GM23338 (cell line): ENCODE data around the gene CCDC194. TPM values are rescaled to one million over a fixed set of nuclear protein-coding genes. Genes with fewer than 3 reads are reported as not detected.

Source experiments
- ATAC-seq: fragments of 200-7000 bp; cut with Tn5 transposase; 3 replicates; pipeline ENCODE4 v1.9.1; 2020
- DNase-seq: peaks from one replicate; pipeline ENCODE4 v3.0.0-alpha.2; 2015; ENCODE audit warnings: low spot score
- H2AFZ ChIP-seq: fragments of 200-600 bp; sonication (generic); 2 replicates; pipeline ENCODE4 v1.8.0; 2016; ENCODE audit warnings: antibody characterized with exemption, mild to moderate bottlenecking, moderate library complexity
- H3F3A ChIP-seq: fragments of 200-600 bp; sonication (generic); replicated peaks from 2 replicates; pipeline ENCODE4 v1.8.0; 2017; ENCODE audit warnings: antibody characterized with exemption, mixed run types, low read depth
- H3K27ac ChIP-seq: fragments of 200-600 bp; sonication (generic); 2 replicates; pipeline ENCODE4 v1.6.1; 2016; ENCODE audit warnings: low read depth
- H3K27me3 ChIP-seq: fragments of 200-600 bp; sonication (generic); 2 replicates; pipeline ENCODE4 v1.8.0; 2016; ENCODE audit warnings: mild to moderate bottlenecking, mixed run types, moderate library complexity; ENCODE audit not compliant: insufficient read depth
- H3K36me3 ChIP-seq: fragments of 200-600 bp; sonication (generic); 2 replicates; pipeline ENCODE4 v1.8.0; 2016; ENCODE audit warnings: mild to moderate bottlenecking; ENCODE audit not compliant: insufficient read depth
- H3K4me1 ChIP-seq: fragments of 200-600 bp; sonication (generic); 2 replicates; pipeline ENCODE4 v1.8.0; 2016; ENCODE audit warnings: mild to moderate bottlenecking, moderate library complexity; ENCODE audit not compliant: insufficient read depth
- H3K4me2 ChIP-seq: fragments of 200-600 bp; sonication (generic); 2 replicates; pipeline ENCODE4 v1.7.1; 2017; ENCODE audit warnings: mixed run types
- H3K4me3 ChIP-seq: fragments of 200-600 bp; sonication (generic); 2 replicates; pipeline ENCODE4 v1.6.1; 2016; ENCODE audit warnings: mixed run types
- H3K79me2 ChIP-seq: fragments of 200-600 bp; sonication (generic); replicated peaks from 2 replicates; pipeline ENCODE4 v1.8.0; 2017; ENCODE audit warnings: mild to moderate bottlenecking; ENCODE audit not compliant: insufficient read depth
- H3K9me2 ChIP-seq: fragments of 200-600 bp; sonication (generic); 2 replicates; pipeline ENCODE4 v1.8.0; 2017; ENCODE audit not compliant: insufficient read depth
- H4K20me1 ChIP-seq: fragments of 200-600 bp; sonication (generic); replicated peaks from 2 replicates; pipeline ENCODE4 v1.8.0; 2017; ENCODE audit warnings: mild to moderate bottlenecking; ENCODE audit not compliant: insufficient read depth
- H3K27ac Mint-ChIP-seq: 2 replicates; pipeline ENCODE4 v1.8.0; 2020; ENCODE audit warnings: inconsistent platforms, mild to moderate bottlenecking, moderate library complexity, mixed read lengths
- H3K27me3 Mint-ChIP-seq: 3 replicates; pipeline ENCODE4 v1.8.0; 2022; ENCODE audit warnings: low read depth, mild to moderate bottlenecking, moderate library complexity, mixed read lengths, inconsistent platforms; ENCODE audit not compliant: insufficient read depth, poor library complexity
- H3K36me3 Mint-ChIP-seq: 3 replicates; pipeline ENCODE4 v1.8.0; 2021; ENCODE audit warnings: low read depth, mild to moderate bottlenecking, inconsistent platforms, moderate library complexity, mixed read lengths
- H3K4me1 Mint-ChIP-seq: 3 replicates; pipeline ENCODE4 v1.8.0; 2020; ENCODE audit warnings: mild to moderate bottlenecking, inconsistent platforms, mixed read lengths
- H3K4me3 Mint-ChIP-seq: 3 replicates; pipeline ENCODE4 v1.8.0; 2021; ENCODE audit warnings: moderate library complexity, mild to moderate bottlenecking, inconsistent platforms, mixed read lengths
- H3K9me3 Mint-ChIP-seq: 3 replicates; pipeline ENCODE4 v1.8.0; 2020; ENCODE audit warnings: moderate library complexity, mild to moderate bottlenecking, inconsistent platforms, mixed read lengths
- CREB1 ChIP-seq: fragments of 250-450 bp; sonication (Bioruptor Pico); IDR thresholded peaks from 2 replicates; pipeline ENCODE4 v1.5.0; 2020; ENCODE audit warnings: low read depth, mild to moderate bottlenecking, moderate library complexity
- ETS1 ChIP-seq: IDR thresholded peaks from 2 replicates; pipeline ENCODE4 v1.6.1; 2016; ENCODE audit warnings: antibody characterized with exemption
- EZH2 ChIP-seq: fragments of 200-600 bp; sonication (generic); IDR thresholded peaks from one replicate; pipeline ENCODE4 v1.8.0; 2017; ENCODE audit warnings: antibody characterized with exemption, mild to moderate bottlenecking, low read depth; ENCODE audit not compliant: unreplicated experiment
- EZH2phosphoT487 ChIP-seq: fragments of 200-600 bp; sonication (generic); IDR thresholded peaks from one replicate; pipeline ENCODE4 v1.8.1; 2018; ENCODE audit warnings: antibody characterized with exemption; ENCODE audit not compliant: unreplicated experiment
- JUNB ChIP-seq: IDR thresholded peaks from one replicate; pipeline ENCODE4 v1.6.1; 2016; ENCODE audit warnings: antibody characterized with exemption; ENCODE audit not compliant: unreplicated experiment
- NANOG ChIP-seq: IDR thresholded peaks from 2 replicates; pipeline ENCODE4 v1.6.1; 2016; ENCODE audit warnings: antibody characterized with exemption, borderline replicate concordance
- POLR2AphosphoS5 ChIP-seq: IDR thresholded peaks from 2 replicates; pipeline ENCODE4 v1.6.1; 2016; ENCODE audit warnings: antibody characterized with exemption, low read depth
- STAT1 ChIP-seq: IDR thresholded peaks from one replicate; pipeline ENCODE4 v1.6.1; 2016; ENCODE audit warnings: antibody characterized with exemption; ENCODE audit not compliant: unreplicated experiment
- ZNF114 ChIP-seq: fragments of 250-450 bp; sonication (Bioruptor Pico); IDR thresholded peaks from 2 replicates; pipeline ENCODE4 v1.5.0; 2020; ENCODE audit warnings: mild to moderate bottlenecking, moderate library complexity
- ZNF331 ChIP-seq: fragments of 250-450 bp; sonication (Bioruptor Pico); IDR thresholded peaks from 2 replicates; pipeline ENCODE4 v1.5.0; 2020; ENCODE audit warnings: low read depth, mild to moderate bottlenecking, moderate library complexity
- polyA plus RNA-seq: library from polyadenylated mRNA; unstranded; fragments of >200 nt; fragmentation: Nextera tagmentation; extraction: Ambion mirVana; gene quantifications from 2 replicates; pipeline ENCODE4 v1.2.1, GENCODE V29; 2016
- total RNA-seq: library from RNA; depleted of rRNA; stranded (reverse); fragments of >200 nt; shearing (Covaris generic); gene quantifications from 2 replicates; pipeline ENCODE4 v1.2.3, GENCODE V29; 2014
- TF ChIP-seq, protein P1 (sequence below), 2 experiments: fragments of 200-600 bp in 1 of 2; sonication (generic) in 1 of 2; conservative IDR thresholded peaks; 2 replicates each; pipeline versions ENCODE4 v1.5.1 to v1.6.1; 2016 to 2017; ENCODE audit warnings: antibody characterized with exemption in 2 of 2, low read depth in 2 of 2, mild to moderate bottlenecking in 2 of 2, moderate library complexity in 1 of 2
- TF ChIP-seq, protein P2 (sequence below): IDR thresholded peaks from one replicate; pipeline ENCODE4 v1.6.1; 2018; ENCODE audit warnings: antibody characterized with exemption; ENCODE audit not compliant: unreplicated experiment
- TF ChIP-seq, protein P3 (sequence below): fragments of 250-450 bp; sonication (Bioruptor Pico); IDR thresholded peaks from 2 replicates; pipeline ENCODE4 v1.5.0; 2020; ENCODE audit warnings: mild to moderate bottlenecking, moderate library complexity

CCDC194 gene
- total and polyA plus RNA-seq, 2 experiments from 2014 or later = 0.49 TPM; not detected in 1

DNA sequence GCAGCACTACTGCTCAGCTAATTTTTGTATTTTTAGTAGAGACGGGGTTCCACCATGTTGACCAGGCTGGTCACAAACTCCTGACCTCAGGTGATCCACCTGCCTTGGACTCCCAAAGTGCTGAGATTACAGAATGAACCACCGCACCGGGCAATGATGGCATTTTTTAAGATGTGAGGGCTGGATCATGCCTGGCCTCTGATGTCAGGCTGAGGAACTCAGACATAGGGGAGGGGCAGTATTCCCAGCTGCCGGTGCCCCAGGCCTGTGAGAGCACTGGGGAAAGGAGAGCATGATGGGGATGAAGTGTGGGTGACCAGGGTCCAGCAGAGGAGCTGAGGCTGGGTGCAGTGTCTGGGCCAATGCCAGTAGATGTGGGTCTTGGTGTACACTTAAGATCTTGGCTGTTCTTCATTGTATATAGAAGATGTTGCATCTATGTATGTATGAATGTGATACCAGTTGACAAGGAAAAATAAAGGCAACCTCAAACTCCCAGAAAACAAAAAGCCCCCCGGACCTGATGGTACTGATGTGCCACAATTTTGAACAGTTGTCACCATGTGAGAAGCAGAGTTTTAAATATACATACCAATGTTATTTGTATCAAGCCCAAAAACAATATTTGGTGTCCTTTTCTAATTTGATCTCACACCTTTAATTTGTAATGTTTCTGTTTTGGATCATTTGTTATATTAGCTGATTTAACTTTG lies 13.4 kb downstream of the CCDC194 start:
- TF ChIP-seq, protein P1, sequence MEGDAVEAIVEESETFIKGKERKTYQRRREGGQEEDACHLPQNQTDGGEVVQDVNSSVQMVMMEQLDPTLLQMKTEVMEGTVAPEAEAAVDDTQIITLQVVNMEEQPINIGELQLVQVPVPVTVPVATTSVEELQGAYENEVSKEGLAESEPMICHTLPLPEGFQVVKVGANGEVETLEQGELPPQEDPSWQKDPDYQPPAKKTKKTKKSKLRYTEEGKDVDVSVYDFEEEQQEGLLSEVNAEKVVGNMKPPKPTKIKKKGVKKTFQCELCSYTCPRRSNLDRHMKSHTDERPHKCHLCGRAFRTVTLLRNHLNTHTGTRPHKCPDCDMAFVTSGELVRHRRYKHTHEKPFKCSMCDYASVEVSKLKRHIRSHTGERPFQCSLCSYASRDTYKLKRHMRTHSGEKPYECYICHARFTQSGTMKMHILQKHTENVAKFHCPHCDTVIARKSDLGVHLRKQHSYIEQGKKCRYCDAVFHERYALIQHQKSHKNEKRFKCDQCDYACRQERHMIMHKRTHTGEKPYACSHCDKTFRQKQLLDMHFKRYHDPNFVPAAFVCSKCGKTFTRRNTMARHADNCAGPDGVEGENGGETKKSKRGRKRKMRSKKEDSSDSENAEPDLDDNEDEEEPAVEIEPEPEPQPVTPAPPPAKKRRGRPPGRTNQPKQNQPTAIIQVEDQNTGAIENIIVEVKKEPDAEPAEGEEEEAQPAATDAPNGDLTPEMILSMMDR (conservative IDR thresholded peaks at IDR 0.05; ENCODE audit: low read depth in 2 of 2) = no peak
- TF ChIP-seq EZH2 = no peak
- TF ChIP-seq EZH2phosphoT487 = no peak
- TF ChIP-seq JUNB = no peak
- no peak for TF ChIP-seq STAT1
- TF ChIP-seq CREB1 (CRISPR knock-in tag) = no peak
- TF ChIP-seq ETS1 = no peak
- TF ChIP-seq, protein P2, sequence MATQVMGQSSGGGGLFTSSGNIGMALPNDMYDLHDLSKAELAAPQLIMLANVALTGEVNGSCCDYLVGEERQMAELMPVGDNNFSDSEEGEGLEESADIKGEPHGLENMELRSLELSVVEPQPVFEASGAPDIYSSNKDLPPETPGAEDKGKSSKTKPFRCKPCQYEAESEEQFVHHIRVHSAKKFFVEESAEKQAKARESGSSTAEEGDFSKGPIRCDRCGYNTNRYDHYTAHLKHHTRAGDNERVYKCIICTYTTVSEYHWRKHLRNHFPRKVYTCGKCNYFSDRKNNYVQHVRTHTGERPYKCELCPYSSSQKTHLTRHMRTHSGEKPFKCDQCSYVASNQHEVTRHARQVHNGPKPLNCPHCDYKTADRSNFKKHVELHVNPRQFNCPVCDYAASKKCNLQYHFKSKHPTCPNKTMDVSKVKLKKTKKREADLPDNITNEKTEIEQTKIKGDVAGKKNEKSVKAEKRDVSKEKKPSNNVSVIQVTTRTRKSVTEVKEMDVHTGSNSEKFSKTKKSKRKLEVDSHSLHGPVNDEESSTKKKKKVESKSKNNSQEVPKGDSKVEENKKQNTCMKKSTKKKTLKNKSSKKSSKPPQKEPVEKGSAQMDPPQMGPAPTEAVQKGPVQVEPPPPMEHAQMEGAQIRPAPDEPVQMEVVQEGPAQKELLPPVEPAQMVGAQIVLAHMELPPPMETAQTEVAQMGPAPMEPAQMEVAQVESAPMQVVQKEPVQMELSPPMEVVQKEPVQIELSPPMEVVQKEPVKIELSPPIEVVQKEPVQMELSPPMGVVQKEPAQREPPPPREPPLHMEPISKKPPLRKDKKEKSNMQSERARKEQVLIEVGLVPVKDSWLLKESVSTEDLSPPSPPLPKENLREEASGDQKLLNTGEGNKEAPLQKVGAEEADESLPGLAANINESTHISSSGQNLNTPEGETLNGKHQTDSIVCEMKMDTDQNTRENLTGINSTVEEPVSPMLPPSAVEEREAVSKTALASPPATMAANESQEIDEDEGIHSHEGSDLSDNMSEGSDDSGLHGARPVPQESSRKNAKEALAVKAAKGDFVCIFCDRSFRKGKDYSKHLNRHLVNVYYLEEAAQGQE = no peak
- no peak for TF ChIP-seq POLR2AphosphoS5
- TF ChIP-seq ZNF114 (CRISPR knock-in tag) = no peak
- no peak for TF ChIP-seq ZNF331 (CRISPR knock-in tag)
- no peak for TF ChIP-seq NANOG
- TF ChIP-seq, protein P3, sequence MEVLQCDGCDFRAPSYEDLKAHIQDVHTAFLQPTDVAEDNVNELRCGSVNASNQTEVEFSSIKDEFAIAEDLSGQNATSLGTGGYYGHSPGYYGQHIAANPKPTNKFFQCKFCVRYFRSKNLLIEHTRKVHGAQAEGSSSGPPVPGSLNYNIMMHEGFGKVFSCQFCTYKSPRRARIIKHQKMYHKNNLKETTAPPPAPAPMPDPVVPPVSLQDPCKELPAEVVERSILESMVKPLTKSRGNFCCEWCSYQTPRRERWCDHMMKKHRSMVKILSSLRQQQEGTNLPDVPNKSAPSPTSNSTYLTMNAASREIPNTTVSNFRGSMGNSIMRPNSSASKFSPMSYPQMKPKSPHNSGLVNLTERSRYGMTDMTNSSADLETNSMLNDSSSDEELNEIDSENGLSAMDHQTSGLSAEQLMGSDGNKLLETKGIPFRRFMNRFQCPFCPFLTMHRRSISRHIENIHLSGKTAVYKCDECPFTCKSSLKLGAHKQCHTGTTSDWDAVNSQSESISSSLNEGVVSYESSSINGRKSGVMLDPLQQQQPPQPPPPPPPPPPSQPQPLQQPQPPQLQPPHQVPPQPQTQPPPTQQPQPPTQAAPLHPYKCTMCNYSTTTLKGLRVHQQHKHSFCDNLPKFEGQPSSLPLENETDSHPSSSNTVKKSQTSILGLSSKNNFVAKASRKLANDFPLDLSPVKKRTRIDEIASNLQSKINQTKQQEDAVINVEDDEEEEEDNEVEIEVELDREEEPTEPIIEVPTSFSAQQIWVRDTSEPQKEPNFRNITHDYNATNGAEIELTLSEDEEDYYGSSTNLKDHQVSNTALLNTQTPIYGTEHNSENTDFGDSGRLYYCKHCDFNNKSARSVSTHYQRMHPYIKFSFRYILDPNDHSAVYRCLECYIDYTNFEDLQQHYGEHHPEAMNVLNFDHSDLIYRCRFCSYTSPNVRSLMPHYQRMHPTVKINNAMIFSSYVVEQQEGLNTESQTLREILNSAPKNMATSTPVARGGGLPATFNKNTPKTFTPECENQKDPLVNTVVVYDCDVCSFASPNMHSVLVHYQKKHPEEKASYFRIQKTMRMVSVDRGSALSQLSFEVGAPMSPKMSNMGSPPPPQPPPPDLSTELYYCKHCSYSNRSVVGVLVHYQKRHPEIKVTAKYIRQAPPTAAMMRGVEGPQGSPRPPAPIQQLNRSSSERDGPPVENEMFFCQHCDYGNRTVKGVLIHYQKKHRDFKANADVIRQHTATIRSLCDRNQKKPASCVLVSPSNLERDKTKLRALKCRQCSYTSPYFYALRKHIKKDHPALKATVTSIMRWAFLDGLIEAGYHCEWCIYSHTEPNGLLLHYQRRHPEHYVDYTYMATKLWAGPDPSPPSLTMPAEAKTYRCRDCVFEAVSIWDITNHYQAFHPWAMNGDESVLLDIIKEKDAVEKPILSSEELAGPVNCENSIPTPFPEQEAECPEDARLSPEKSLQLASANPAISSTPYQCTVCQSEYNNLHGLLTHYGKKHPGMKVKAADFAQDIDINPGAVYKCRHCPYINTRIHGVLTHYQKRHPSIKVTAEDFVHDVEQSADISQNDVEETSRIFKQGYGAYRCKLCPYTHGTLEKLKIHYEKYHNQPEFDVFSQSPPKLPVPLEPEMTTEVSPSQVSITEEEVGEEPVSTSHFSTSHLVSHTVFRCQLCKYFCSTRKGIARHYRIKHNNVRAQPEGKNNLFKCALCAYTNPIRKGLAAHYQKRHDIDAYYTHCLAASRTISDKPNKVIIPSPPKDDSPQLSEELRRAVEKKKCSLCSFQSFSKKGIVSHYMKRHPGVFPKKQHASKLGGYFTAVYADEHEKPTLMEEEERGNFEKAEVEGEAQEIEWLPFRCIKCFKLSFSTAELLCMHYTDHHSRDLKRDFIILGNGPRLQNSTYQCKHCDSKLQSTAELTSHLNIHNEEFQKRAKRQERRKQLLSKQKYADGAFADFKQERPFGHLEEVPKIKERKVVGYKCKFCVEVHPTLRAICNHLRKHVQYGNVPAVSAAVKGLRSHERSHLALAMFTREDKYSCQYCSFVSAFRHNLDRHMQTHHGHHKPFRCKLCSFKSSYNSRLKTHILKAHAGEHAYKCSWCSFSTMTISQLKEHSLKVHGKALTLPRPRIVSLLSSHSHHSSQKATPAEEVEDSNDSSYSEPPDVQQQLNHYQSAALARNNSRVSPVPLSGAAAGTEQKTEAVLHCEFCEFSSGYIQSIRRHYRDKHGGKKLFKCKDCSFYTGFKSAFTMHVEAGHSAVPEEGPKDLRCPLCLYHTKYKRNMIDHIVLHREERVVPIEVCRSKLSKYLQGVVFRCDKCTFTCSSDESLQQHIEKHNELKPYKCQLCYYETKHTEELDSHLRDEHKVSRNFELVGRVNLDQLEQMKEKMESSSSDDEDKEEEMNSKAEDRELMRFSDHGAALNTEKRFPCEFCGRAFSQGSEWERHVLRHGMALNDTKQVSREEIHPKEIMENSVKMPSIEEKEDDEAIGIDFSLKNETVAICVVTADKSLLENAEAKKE (CRISPR knock-in tag) = no peak
- Mint-ChIP-seq H3K27ac (no peak overlapping the region), H3K27me3 (peaks cover 28% of the 10 kb centered on the region), H3K9me3 (peaks cover 10% of the 10 kb centered on the region), H3K4me1 (peaks cover 12% of the 10 kb centered on the region), H3K36me3 (peaks cover 7% of the 10 kb centered on the region; the same call in 2 of the 3 replicates), H3K4me3 (no peak overlapping the region)
- no peak overlapping the region for H3K4me2 ChIP-seq
- ATAC-seq (no peak), DNase-seq (no peak)
- no peaks in the 10 kb centered on the region for H4K20me1 ChIP-seq
- H3K4me1 ChIP-seq = peaks cover 6% of the 10 kb centered on the region; the same call in 1 of the 2 replicates
- H2AFZ ChIP-seq = no peak overlapping the region; the same call in 1 of the 2 replicates
- no peak overlapping the region for H3K27ac ChIP-seq
- H3K27me3 ChIP-seq = no peaks in the 10 kb centered on the region
- 0 out of 2 replicates have a peak, but pooled peaks cover 12% of the 10 kb centered on the region for H3F3A ChIP-seq
- no peaks in the 10 kb centered on the region for H3K36me3 ChIP-seq
- no peak overlapping the region for H3K4me3 ChIP-seq
- H3K79me2 ChIP-seq = no peaks in the 10 kb centered on the region
- no peaks in the 10 kb centered on the region for H3K9me2 ChIP-seq
